DOHH2 (cell line): ENCODE measurements around the gene C3orf70.

ENCODE experiments used
- EZH2phosphoT487 ChIP-seq: fragments of 200-600 bp; sonication (generic); IDR thresholded peaks from 2 replicates; pipeline ENCODE4 v1.6.1; 2017; ENCODE audit warnings: borderline replicate concordance, mild to moderate bottlenecking, antibody characterized with exemption, low read length, moderate library complexity, mixed read lengths
- TF ChIP-seq, protein P1 (sequence below): fragments of 200-600 bp; sonication (generic); IDR thresholded peaks from one replicate; pipeline ENCODE4 v1.5.1; 2014; ENCODE audit warnings: antibody characterized with exemption, mild to moderate bottlenecking, low read depth, low read length; ENCODE audit not compliant: poor library complexity, severe bottlenecking

DNA sequence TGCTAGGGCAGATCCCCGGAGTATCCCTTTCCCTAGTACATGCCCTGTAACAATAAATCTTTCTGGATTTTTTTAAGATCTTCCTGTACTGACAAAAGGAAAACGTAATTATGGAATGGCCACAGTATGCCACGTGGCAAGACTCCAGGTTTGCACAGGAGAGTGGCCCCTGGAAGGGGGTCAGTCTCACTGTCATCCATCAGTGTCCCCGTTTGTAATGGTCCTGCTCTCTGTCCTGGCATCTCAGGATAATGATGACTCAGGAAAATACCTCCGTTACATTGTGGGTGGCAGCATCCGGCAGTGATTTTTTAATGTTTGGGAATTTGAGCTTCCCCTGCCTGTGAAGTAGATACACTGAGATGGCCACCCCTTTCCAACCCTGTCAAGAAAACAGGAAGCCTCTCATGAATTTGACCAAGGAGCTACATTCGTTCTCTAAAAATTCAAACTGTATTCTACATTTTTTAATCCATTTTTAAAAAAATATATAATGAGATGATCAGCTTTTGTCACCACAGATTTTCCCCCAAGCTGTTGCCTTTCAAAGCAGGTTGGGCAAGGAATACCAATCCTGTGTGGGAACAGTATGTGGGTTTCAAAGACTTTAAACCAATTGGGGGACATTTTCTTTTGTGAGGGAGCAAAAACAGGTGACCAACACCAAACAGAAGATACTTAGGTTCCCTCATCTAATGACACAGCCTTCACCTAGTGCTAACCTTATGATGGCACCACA is 110.4 kb downstream of the C3orf70 start:
- TF ChIP-seq, protein P1, sequence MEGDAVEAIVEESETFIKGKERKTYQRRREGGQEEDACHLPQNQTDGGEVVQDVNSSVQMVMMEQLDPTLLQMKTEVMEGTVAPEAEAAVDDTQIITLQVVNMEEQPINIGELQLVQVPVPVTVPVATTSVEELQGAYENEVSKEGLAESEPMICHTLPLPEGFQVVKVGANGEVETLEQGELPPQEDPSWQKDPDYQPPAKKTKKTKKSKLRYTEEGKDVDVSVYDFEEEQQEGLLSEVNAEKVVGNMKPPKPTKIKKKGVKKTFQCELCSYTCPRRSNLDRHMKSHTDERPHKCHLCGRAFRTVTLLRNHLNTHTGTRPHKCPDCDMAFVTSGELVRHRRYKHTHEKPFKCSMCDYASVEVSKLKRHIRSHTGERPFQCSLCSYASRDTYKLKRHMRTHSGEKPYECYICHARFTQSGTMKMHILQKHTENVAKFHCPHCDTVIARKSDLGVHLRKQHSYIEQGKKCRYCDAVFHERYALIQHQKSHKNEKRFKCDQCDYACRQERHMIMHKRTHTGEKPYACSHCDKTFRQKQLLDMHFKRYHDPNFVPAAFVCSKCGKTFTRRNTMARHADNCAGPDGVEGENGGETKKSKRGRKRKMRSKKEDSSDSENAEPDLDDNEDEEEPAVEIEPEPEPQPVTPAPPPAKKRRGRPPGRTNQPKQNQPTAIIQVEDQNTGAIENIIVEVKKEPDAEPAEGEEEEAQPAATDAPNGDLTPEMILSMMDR = no peak
- TF ChIP-seq EZH2phosphoT487 = no peak
